ENCODE data around the gene FAM20C.

The FAM20C gene

DNA sequence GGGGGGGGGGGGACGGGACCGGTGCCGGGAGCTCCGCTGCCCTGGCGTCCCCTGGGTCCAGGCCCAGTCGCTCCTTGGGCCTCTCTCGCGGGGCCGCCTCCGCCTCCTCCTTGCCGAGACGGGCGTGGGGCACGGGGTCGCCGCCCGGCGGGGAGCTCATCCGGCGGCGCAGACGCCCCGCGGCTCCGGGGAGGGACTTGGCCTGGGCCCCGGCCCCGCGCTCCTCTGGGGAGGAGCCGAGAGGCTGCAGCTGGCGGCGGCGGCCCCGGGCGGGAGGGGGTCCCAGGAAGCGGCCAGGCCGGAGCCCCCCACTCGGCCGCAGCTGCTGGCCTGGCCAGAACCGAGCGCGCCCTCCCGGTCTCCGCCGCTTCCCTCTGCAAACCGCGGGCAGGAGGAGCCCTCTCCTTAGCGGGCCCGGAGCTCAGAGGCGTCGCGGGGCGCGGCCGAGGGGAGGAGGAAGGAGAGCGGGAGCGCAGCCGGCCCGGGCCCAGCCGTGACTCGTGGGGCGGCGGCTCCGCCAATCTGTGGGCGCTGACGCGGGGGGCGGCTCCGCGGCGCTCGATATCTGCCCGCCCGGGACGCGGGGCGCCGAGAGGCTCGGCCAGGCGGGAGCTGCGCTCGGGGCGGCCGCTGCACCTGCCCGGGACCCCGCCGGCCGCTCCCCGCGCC lies at the start of gene FAM20C:
TSS of gene FAM20C (plus strand) at position 591 of the 669 bp plus-strand sequence. CDS start 629 bp downstream, outside the sequence.
- TF ChIP-seq, protein P1, sequence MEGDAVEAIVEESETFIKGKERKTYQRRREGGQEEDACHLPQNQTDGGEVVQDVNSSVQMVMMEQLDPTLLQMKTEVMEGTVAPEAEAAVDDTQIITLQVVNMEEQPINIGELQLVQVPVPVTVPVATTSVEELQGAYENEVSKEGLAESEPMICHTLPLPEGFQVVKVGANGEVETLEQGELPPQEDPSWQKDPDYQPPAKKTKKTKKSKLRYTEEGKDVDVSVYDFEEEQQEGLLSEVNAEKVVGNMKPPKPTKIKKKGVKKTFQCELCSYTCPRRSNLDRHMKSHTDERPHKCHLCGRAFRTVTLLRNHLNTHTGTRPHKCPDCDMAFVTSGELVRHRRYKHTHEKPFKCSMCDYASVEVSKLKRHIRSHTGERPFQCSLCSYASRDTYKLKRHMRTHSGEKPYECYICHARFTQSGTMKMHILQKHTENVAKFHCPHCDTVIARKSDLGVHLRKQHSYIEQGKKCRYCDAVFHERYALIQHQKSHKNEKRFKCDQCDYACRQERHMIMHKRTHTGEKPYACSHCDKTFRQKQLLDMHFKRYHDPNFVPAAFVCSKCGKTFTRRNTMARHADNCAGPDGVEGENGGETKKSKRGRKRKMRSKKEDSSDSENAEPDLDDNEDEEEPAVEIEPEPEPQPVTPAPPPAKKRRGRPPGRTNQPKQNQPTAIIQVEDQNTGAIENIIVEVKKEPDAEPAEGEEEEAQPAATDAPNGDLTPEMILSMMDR (IDR thresholded peaks at IDR 0.05; ENCODE audit: control insufficient read depth, extremely low read depth, insufficient read depth), result no peak
- DNase-seq (ENCODE audit: low read depth), result no peak
- peak within 1 kb of the TSS; percentile 21; the same call in 1 of the 2 replicates for H3K4me3 ChIP-seq (ENCODE audit: low read depth, low read length)

GRCh38 chr7:143145-143751 lies 49.1 kb upstream of the FAM20C start:
- H3K4me3 ChIP-seq (ENCODE audit: low read depth, low read length), result no peak overlapping the region
- TF ChIP-seq, protein P1 (IDR thresholded peaks at IDR 0.05; ENCODE audit: control insufficient read depth, extremely low read depth, insufficient read depth), result no peak

DNA sequence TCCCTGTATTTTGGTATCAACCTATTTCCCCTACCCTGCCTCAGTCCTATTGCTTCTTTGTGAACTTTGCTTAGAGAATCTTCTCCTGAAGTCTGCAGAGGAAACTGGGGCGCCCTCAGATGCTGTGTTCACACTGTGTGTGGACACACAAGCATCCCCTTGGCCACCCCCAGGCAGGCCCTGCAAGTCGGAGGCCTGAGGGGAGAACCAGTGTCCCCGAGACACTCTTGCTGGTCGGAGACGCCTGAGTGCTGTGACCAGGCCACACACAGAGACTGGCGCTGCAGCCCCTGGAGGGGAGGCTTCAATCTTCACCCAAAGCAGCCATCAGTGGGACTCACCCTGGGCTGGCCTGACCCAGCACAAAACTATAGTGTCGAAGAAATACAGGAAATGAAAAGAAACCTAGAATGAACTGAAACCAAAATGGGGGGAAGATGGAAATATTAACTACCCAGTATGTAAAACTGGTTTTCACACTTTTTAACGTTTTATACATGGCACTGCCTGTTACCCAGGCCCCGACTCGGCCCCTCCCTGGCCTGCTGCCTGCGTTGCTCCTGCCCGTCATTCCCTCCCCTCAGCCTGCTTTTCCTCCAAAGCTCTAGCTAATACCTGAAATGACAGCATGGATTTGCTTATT lies 48.4 kb upstream of the FAM20C start:
- DNase-seq (ENCODE audit: low read depth), result no peak
- H3K4me3 ChIP-seq (ENCODE audit: low read depth, low read length), result no peak overlapping the region
- TF ChIP-seq, protein P1 (IDR thresholded peaks at IDR 0.05; ENCODE audit: control insufficient read depth, extremely low read depth, insufficient read depth), result no peak

More at GRCh38 chr7:143145-143751, 49.1 kb upstream of the FAM20C start:
- no peak for DNase-seq (ENCODE audit: low read depth)

- no peak for DNase-seq (ENCODE audit: low read depth)
- TF ChIP-seq, protein P1 (IDR thresholded peaks at IDR 0.05; ENCODE audit: control insufficient read depth, extremely low read depth, insufficient read depth), result no peak
- no peak overlapping the region for H3K4me3 ChIP-seq (ENCODE audit: low read depth, low read length)
These were observed 47.9 kb upstream of the FAM20C start for GRCh38 chr7:144454-144826.

DNA sequence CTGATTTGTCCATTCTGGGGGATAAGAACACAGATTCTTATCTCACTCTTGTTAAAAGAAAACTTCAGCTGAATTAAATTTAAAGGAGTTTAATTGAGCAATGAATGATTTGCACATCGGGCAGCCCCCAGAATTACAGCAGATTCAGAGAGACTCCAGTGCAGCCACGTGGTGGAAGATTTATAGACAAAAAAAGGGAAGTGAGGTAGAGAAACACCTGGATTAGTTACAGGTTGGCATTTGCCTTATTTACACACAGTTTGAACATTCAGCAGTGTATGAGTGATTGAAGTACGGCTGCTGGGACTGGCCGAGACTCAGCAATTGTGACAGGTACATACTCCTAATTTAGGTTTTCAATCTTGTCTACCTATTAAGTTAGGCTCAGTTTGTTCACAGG lies 46.5 kb upstream of the FAM20C start:
- DNase-seq (ENCODE audit: low read depth), result no peak
- no peak overlapping the region for H3K4me3 ChIP-seq (ENCODE audit: low read depth, low read length)
- TF ChIP-seq, protein P1 (IDR thresholded peaks at IDR 0.05; ENCODE audit: control insufficient read depth, extremely low read depth, insufficient read depth), result no peak

DNA sequence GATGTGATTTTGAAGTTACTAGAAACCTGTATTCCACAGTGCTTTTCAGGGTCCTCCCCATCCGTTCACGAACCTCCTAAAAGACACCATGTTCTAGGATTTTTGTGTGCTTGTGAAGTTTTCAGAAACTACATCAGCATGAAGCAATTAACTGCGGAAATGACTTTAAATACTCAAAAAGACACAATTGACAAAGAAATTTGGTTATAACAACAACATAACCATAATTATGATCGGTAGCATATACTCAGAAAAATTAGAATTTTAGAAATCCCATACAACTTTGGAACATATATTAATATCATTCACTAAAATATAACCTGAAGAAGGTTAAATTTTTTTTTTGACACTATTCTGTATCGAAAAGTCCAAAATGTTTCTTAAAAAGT lies 43.8 kb upstream of the FAM20C start:
- TF ChIP-seq, protein P1 (IDR thresholded peaks at IDR 0.05; ENCODE audit: control insufficient read depth, extremely low read depth, insufficient read depth), result no peak
- DNase-seq (ENCODE audit: low read depth), result no peak
- H3K4me3 ChIP-seq (ENCODE audit: low read depth, low read length), result peak overlapping the region; percentile 63

All from LNCaP clone FGC (cell line).